ENCODE measurements around the gene GDF15. TPM values are rescaled to one million over a fixed set of nuclear protein-coding genes. Genes with fewer than 3 reads are reported as not detected.
A peak's percentile ranks its signal among the peaks of the same experiment; 100 is the strongest.
"Not testable (repeated sequence)": the region's sequence is repeated elsewhere in the genome, so short reads cannot be mapped to it uniquely, and the experiment has no call there.

GDF15 gene
- total RNA-seq, 1 experiment from 2014 or later: 1.4 TPM

DNA sequence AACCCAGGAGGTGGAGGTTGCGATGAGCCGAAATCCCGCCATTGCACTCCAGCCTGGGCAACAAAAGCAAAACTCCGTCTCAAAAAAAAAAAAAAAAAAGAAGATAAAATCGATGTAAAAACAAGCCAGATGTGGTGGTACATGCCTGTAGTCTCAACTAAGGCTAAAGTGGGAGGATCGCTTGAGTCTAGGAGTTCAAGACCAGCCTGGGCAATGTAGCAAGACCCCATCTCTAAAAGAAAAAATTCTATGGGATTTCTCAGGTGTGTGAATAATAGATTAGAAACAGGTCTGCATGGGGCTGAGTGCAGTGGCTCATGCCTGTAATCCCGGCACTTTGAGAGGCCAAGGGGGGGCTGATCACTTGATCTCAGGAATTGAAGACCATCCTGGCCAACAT, 34.4 kb upstream of the GDF15 start:
- Histone ChIP-seq H3K27me3 (ENCODE audit: control insufficient read depth, insufficient read depth, low read length) (no peaks in the 10 kb centered on the region), H3K36me3 (replicated peaks; ENCODE audit: control insufficient read depth, insufficient read depth, low read length) (peaks cover 4% of the 10 kb centered on the region), H3K4me3 (ENCODE audit: insufficient read depth, low read depth, low read length) (no peak overlapping the region)
- DNase-seq: no peak

- H3K27me3 ChIP-seq (ENCODE audit: control insufficient read depth, insufficient read depth, low read length): no peaks in the 10 kb centered on the region
- H3K36me3 ChIP-seq (replicated peaks; ENCODE audit: control insufficient read depth, insufficient read depth, low read length): peaks cover 12% of the 10 kb centered on the region
- no peak overlapping the region for H3K4me3 ChIP-seq (ENCODE audit: insufficient read depth, low read depth, low read length)
- DNase-seq: no peak
These were observed 32.5 kb upstream of the GDF15 start for GRCh38 chr19:18353378-18354005.

DNA sequence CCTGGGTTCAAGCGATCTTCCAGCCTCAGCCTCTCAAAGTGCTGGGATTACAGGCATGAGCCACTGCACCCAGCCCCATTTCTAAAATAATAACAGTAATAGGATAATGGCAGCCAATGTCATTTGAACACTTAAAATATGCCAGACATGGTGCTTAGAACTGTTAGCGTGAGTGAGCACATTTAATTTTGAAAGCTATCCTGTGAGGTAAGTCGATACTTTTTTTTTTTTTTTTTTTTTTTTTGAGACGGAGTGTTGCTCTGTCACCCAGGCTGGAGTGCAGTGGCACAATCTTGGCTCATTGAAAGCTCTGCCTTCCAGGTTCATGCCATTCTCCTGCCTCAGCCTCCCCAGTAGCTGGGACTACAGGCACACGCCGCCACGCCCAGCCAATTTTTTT, 31.2 kb upstream of the GDF15 start:
- H3K4me3 ChIP-seq (ENCODE audit: insufficient read depth, low read depth, low read length); H3K27me3 ChIP-seq (ENCODE audit: control insufficient read depth, insufficient read depth, low read length); DNase-seq: not testable (repeated sequence)
- peaks cover 12% of the 10 kb centered on the region for H3K36me3 ChIP-seq (replicated peaks; ENCODE audit: control insufficient read depth, insufficient read depth, low read length)

GRCh38 chr19:18357041-18357440, 28.9 kb upstream of the GDF15 start:
- Histone ChIP-seq H3K4me3 (ENCODE audit: insufficient read depth, low read depth, low read length) (no peak overlapping the region), H3K36me3 (replicated peaks; ENCODE audit: control insufficient read depth, insufficient read depth, low read length) (peaks cover 13% of the 10 kb centered on the region), H3K27me3 (ENCODE audit: control insufficient read depth, insufficient read depth, low read length) (no peaks in the 10 kb centered on the region)
- no peak for DNase-seq

GRCh38 chr19:18361646-18362045, 24.3 kb upstream of the GDF15 start:
- Histone ChIP-seq H3K4me3 (ENCODE audit: insufficient read depth, low read depth, low read length) (no peak overlapping the region), H3K27me3 (ENCODE audit: control insufficient read depth, insufficient read depth, low read length) (no peaks in the 10 kb centered on the region), H3K36me3 (replicated peaks; ENCODE audit: control insufficient read depth, insufficient read depth, low read length) (peaks cover 10% of the 10 kb centered on the region)
- DNase-seq: no peak

- H3K27me3 ChIP-seq (ENCODE audit: control insufficient read depth, insufficient read depth, low read length): no peaks in the 10 kb centered on the region
These were observed 22.9 kb upstream of the GDF15 start for GRCh38 chr19:18362934-18363542.

GRCh38 chr19:18363787-18364186, 22.2 kb upstream of the GDF15 start:
- H3K36me3 ChIP-seq (replicated peaks; ENCODE audit: control insufficient read depth, insufficient read depth, low read length): peaks cover 1% of the 10 kb centered on the region
- no peak for DNase-seq
- no peak overlapping the region for H3K4me3 ChIP-seq (ENCODE audit: insufficient read depth, low read depth, low read length)
- no peaks in the 10 kb centered on the region for H3K27me3 ChIP-seq (ENCODE audit: control insufficient read depth, insufficient read depth, low read length)

More at GRCh38 chr19:18362934-18363542, 22.9 kb upstream of the GDF15 start:
- Histone ChIP-seq H3K4me3 (ENCODE audit: insufficient read depth, low read depth, low read length) (no peak overlapping the region), H3K36me3 (replicated peaks; ENCODE audit: control insufficient read depth, insufficient read depth, low read length) (peaks cover 1% of the 10 kb centered on the region)
- no peak for DNase-seq

DNA sequence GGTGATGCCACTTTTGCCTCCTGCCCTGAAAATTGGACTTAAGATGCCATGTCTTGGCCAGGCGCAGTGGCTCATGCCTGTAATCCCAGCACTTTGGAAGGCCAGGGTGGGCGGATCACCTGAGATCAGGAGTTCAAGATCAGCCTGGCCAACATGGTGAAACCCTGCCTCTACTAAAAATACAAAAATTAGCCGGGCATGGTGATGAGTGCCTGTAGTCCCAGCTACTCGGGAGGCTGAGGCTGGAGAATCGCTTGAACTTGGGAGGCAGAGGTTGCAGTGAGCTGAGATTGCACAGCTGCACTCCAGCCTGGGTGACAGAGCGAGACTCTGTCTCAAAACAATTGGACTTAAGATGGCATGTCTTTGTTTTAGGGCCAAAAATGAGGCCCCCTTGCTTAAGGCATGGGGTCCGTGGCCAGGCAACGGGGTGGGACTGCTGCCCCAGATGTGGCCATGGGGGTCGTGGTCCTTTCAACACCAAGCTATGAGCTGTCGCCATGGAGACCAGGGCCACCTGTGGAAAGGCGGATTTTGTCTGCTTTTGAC, 21.6 kb upstream of the GDF15 start:
- not testable (repeated sequence) for H3K27me3 ChIP-seq (ENCODE audit: control insufficient read depth, insufficient read depth, low read length); H3K4me3 ChIP-seq (ENCODE audit: insufficient read depth, low read depth, low read length); H3K36me3 ChIP-seq (replicated peaks; ENCODE audit: control insufficient read depth, insufficient read depth, low read length); DNase-seq

- Histone ChIP-seq H3K27me3 (ENCODE audit: control insufficient read depth, insufficient read depth, low read length) (no peaks in the 10 kb centered on the region), H3K36me3 (replicated peaks; ENCODE audit: control insufficient read depth, insufficient read depth, low read length) (peaks cover 1% of the 10 kb centered on the region), H3K4me3 (ENCODE audit: insufficient read depth, low read depth, low read length) (no peak overlapping the region)
- peak; percentile 63 for DNase-seq
These were observed 21.0 kb upstream of the GDF15 start for GRCh38 chr19:18364826-18365528.

DNA sequence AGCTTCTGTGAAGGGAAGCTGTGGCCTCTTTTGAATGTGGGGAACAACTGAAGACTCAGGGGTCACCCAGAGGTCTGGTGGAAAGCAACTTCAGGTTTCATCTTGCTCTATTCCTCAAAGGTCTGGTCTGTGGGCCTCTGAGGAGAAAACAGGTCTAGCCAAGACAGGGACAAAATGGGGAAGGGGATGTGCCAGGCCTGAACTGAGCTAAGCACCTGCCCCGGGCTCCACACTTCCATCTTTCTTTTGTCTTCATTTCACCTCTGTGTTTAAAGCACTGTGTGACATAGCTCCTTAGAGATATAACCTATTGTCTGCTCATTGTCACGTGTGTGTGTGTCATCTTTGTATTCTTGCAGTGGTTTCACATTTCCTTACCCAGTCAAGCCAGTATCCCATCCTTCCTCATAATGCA, 19.9 kb upstream of the GDF15 start:
- peak; percentile 19 for DNase-seq

DNA sequence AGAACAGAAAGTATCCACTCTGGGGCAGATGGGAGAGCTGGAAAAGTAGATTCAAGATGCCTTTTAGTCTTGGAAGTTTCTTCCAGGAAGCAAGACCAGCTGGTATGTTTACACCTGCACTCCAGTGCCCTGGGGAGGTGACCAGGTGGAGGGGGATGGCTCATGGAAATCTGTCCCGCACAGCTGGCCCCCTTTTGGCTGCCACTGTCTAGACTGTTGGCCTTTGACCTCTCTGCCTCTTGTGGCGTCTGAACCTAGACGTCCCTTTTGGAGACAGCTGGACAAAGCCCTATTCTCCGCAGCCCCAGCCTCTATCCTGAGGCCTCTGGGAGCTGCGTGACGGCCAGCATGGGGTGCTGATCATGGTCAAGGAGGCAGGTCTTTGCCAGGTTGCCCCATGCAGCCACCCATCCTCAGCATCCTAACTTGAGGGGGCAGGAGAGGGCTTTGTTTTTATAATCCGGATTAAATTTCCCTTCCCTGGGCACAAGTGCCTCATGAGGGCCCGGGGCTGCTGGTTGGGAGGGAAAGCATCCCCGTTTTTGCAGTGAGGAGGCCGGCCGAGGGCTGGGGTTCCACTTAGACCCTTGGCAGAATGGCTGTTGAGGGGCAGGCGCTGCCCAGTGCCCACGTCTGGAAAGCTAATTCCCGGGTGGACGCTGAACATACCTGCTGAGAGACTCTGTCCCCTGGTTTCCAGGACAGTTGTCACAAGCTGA, 17.3 kb upstream of the GDF15 start:
- Histone ChIP-seq H3K27me3 (ENCODE audit: control insufficient read depth, insufficient read depth, low read length) (no peaks in the 10 kb centered on the region), H3K4me3 (ENCODE audit: insufficient read depth, low read depth, low read length) (no peak overlapping the region), H3K36me3 (replicated peaks; ENCODE audit: control insufficient read depth, insufficient read depth, low read length) (no peaks in the 10 kb centered on the region; the same call in none of the 2 replicates)
- peak; percentile 48 for DNase-seq

More for the DNA sequence above, 19.9 kb upstream of the GDF15 start:
- Histone ChIP-seq H3K4me3 (ENCODE audit: insufficient read depth, low read depth, low read length) (no peak overlapping the region), H3K27me3 (ENCODE audit: control insufficient read depth, insufficient read depth, low read length) (no peaks in the 10 kb centered on the region), H3K36me3 (replicated peaks; ENCODE audit: control insufficient read depth, insufficient read depth, low read length) (peaks cover 1% of the 10 kb centered on the region)

- H3K36me3 ChIP-seq (replicated peaks; ENCODE audit: control insufficient read depth, insufficient read depth, low read length): no peaks in the 10 kb centered on the region
- no peak overlapping the region for H3K4me3 ChIP-seq (ENCODE audit: insufficient read depth, low read depth, low read length)
- no peak for DNase-seq
- no peaks in the 10 kb centered on the region for H3K27me3 ChIP-seq (ENCODE audit: control insufficient read depth, insufficient read depth, low read length)
These were observed 12.5 kb upstream of the GDF15 start for GRCh38 chr19:18373407-18373891.

- DNase-seq: peak; percentile 96
These were observed 11.9 kb upstream of the GDF15 start for GRCh38 chr19:18373892-18374629.

DNA sequence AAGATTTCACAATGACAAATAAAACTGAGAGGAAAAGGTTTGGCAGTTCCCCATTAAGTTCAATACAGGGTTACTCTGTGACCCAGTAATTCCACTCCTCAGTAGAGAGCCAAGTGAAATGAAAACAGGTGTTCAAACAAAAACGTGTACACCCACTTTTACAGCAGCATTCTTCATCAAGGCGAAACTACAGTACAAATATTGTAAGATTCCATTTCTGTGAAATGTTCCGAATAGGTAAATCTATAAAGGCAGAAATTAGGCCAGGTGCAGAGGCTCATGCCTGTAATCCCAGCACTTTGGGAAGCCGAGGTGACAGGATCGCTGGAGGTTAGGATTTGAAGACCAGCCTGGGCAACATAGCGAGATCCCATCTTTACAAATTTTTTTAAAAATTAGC, 8.9 kb upstream of the GDF15 start:
- Histone ChIP-seq H3K4me3 (ENCODE audit: insufficient read depth, low read depth, low read length) (no peak overlapping the region), H3K27me3 (ENCODE audit: control insufficient read depth, insufficient read depth, low read length) (no peaks in the 10 kb centered on the region), H3K36me3 (replicated peaks; ENCODE audit: control insufficient read depth, insufficient read depth, low read length) (no peaks in the 10 kb centered on the region)
- DNase-seq: no peak

More at GRCh38 chr19:18373892-18374629, 11.9 kb upstream of the GDF15 start:
- Histone ChIP-seq H3K4me3 (ENCODE audit: insufficient read depth, low read depth, low read length) (no peak overlapping the region), H3K36me3 (replicated peaks; ENCODE audit: control insufficient read depth, insufficient read depth, low read length) (no peaks in the 10 kb centered on the region), H3K27me3 (ENCODE audit: control insufficient read depth, insufficient read depth, low read length) (no peaks in the 10 kb centered on the region)

Measured in H7 (cell line).